HepG2 (cell line): Measurements from ENCODE around the gene KREMEN1. TPM values are rescaled to one million over a fixed set of nuclear protein-coding genes. Genes with fewer than 3 reads are reported as not detected.
A peak's percentile ranks its signal among the peaks of the same experiment; 100 is the strongest.

Experiments used
- CSRNP1 ChIP-seq: sonication (generic); formaldehyde crosslinking; IDR thresholded peaks from 2 replicates; pipeline ENCODE4 v1.8.1; 2023; ENCODE audit warnings: mild to moderate bottlenecking, missing genetic modification reagents
- EEA1 ChIP-seq: sonication (generic); formaldehyde crosslinking; IDR thresholded peaks from 2 replicates; pipeline ENCODE4 v1.5.1; 2020; ENCODE audit warnings: mild to moderate bottlenecking, missing genetic modification reagents, borderline replicate concordance
- HMGXB4 ChIP-seq, 2 experiments: sonication (generic) in 1 of 2; formaldehyde crosslinking in 1 of 2; IDR thresholded peaks; 2 replicates each; pipeline versions ENCODE4 v1.4.0 to v1.6.1; 2018 to 2020; ENCODE audit warnings: missing genetic modification reagents in 2 of 2, borderline replicate concordance in 1 of 2, low read depth in 1 of 2, mild to moderate bottlenecking in 1 of 2, missing biosample characterization in 1 of 2
- IRF1 ChIP-seq: sonication (generic); formaldehyde crosslinking; IDR thresholded peaks from 2 replicates; pipeline ENCODE4 v1.4.0; 2020; ENCODE audit warnings: low read depth, mild to moderate bottlenecking, missing genetic modification reagents
- PREB ChIP-seq: sonication (generic); formaldehyde crosslinking; IDR thresholded peaks from 2 replicates; pipeline ENCODE4 v1.4.0; 2020; ENCODE audit warnings: missing genetic modification reagents
- RFXAP ChIP-seq: sonication (generic); formaldehyde crosslinking; IDR thresholded peaks from 2 replicates; pipeline ENCODE4 v1.4.0; 2020; ENCODE audit warnings: missing genetic modification reagents, borderline replicate concordance
- TCF7 ChIP-seq: sonication (generic); IDR thresholded peaks from 2 replicates; pipeline ENCODE4 v1.6.1; 2016; ENCODE audit warnings: antibody characterized with exemption, low read depth
- UBTF ChIP-seq: sonication (generic); formaldehyde crosslinking; IDR thresholded peaks from 2 replicates; pipeline ENCODE4 v1.4.0; 2020; ENCODE audit warnings: mild to moderate bottlenecking, missing genetic modification reagents
- ZBTB39 ChIP-seq: sonication (generic); formaldehyde crosslinking; IDR thresholded peaks from 2 replicates; pipeline ENCODE4 v1.5.0; 2020; ENCODE audit warnings: missing genetic modification reagents
- ZNF280B ChIP-seq: sonication (generic); formaldehyde crosslinking; IDR thresholded peaks from 2 replicates; pipeline ENCODE4 v1.5.0; 2020; ENCODE audit warnings: missing genetic modification reagents, mild to moderate bottlenecking, borderline replicate concordance
- ZNF556 ChIP-seq: sonication (generic); formaldehyde crosslinking; IDR thresholded peaks from 2 replicates; pipeline ENCODE4 v1.4.0; 2020; ENCODE audit warnings: mild to moderate bottlenecking, missing genetic modification reagents, borderline replicate concordance
- ZNF577 ChIP-seq: sonication (generic); formaldehyde crosslinking; IDR thresholded peaks from 2 replicates; pipeline ENCODE4 v1.4.0; 2020; ENCODE audit warnings: mild to moderate bottlenecking, low read depth, missing genetic modification reagents, borderline replicate concordance
- ZNF761 ChIP-seq: sonication (generic); formaldehyde crosslinking; conservative IDR thresholded peaks from 2 replicates; pipeline ENCODE4 v1.4.0; 2020; ENCODE audit warnings: mild to moderate bottlenecking, missing genetic modification reagents
- ZNF777 ChIP-seq: sonication (generic); formaldehyde crosslinking; IDR thresholded peaks from 2 replicates; pipeline ENCODE4 v1.4.0; 2020; ENCODE audit warnings: missing genetic modification reagents
- polyA plus RNA-seq, 8 experiments: library from polyadenylated mRNA; depleted of rRNA in 3 of 8; stranded (reverse) in 7 of 8; unstranded in 1 of 8; fragments of >200 nt; fragmentation: Illumina TruSeq in 4 of 8; extraction: Trizol in 4 of 8; gene quantifications; 2 replicates each; pipeline versions ENCODE4 v1.2.1 to v1.2.3, GENCODE V29; 2011 to 2016; ENCODE audit warnings: low read depth in 4 of 8, missing spikeins in 1 of 8, mixed read lengths in 1 of 8; ENCODE audit not compliant: insufficient read depth in 1 of 8
- total RNA-seq, 5 experiments: library from RNA; depleted of rRNA; stranded (reverse); fragments of >200 nt; fragmentation: Illumina TruSeq; extraction: Trizol; gene quantifications; 2 replicates each; pipeline ENCODE4 v1.2.3, GENCODE V29; 2016; ENCODE audit warnings: low read depth in 1 of 5

The KREMEN1 gene
- total and polyA plus RNA-seq, 2 of the 13 experiments (the other 11 are each of a cell fraction or from before 2014, with no cell fraction given): 9.8 to 13.8 TPM

- TF ChIP-seq UBTF (CRISPR knock-in tag): peak; percentile 70; the same call in 1 of the 2 replicates
- no peak for TF ChIP-seq ZNF577 (CRISPR knock-in tag)
- no peak; the same call in 1 of the 2 replicates for TF ChIP-seq ZNF556 (CRISPR knock-in tag)
- TF ChIP-seq EEA1 (CRISPR knock-in tag): no peak
- TF ChIP-seq RFXAP (CRISPR knock-in tag): no peak
- 0 out of 4 replicates have a peak, but pooled peaks of 1 of the 2 experiments have one; percentile 45 for TF ChIP-seq HMGXB4 (CRISPR knock-in tag; IDR thresholded peaks at IDR 0.05; ENCODE audit: borderline replicate concordance in 1 of 2, low read depth in 1 of 2)
- no peak for TF ChIP-seq PREB (CRISPR knock-in tag)
- TF ChIP-seq ZNF777 (CRISPR knock-in tag): 0 out of 2 replicates have a peak, but pooled peaks have one; percentile 42
- TF ChIP-seq ZNF280B (CRISPR knock-in tag): no peak
- 0 out of 2 replicates have a peak, but pooled peaks have one; percentile 40 for TF ChIP-seq ZNF761 (CRISPR knock-in tag)
- 0 out of 2 replicates have a peak, but pooled peaks have one; percentile 27 for TF ChIP-seq CSRNP1
- TF ChIP-seq TCF7: no peak
- no peak for TF ChIP-seq ZBTB39 (CRISPR knock-in tag)
- no peak for TF ChIP-seq IRF1 (CRISPR knock-in tag)
Measured at GRCh38 chr22:29205594-29206371, 132.9 kb downstream of the KREMEN1 start, which contains the start of gene EMID1 (continued).
